Measurements from ENCODE around the gene GSTM2. TPM values are rescaled to one million over a fixed set of nuclear protein-coding genes. Genes with fewer than 3 reads are reported as not detected.
A peak's percentile ranks its signal among the peaks of the same experiment; 100 is the strongest.
"Not testable (repeated sequence)": the region's sequence is repeated elsewhere in the genome, so short reads cannot be mapped to it uniquely, and the experiment has no call there.

GSTM2 gene
- total and polyA plus RNA-seq, 2 donors (not counting 1 experiment from before 2014, with no cell fraction given), result 42.9 to 94.4 TPM

- H3K79me2 ChIP-seq (ENCODE audit: control insufficient read depth, insufficient read depth, low read length); H3K36me3 ChIP-seq (replicated peaks in 1 of 2; ENCODE audit: control extremely low read depth in 1 of 2, control insufficient read depth in 1 of 2, extremely low read depth in 1 of 2, insufficient read depth in 2 of 2, low read length in 1 of 2); H3K9ac ChIP-seq (ENCODE audit: low read length); H3K27ac ChIP-seq (ENCODE audit: low read length in 2 of 2); H3K4me1 ChIP-seq (ENCODE audit: control insufficient read depth in 2 of 2, insufficient read depth in 2 of 2, low read length in 2 of 2); H3K4me3 ChIP-seq (ENCODE audit: control extremely low read depth in 1 of 5, extremely low read depth in 1 of 5, insufficient read depth in 1 of 5, low read depth in 2 of 5, low read length in 4 of 5); H3K4me2 ChIP-seq (replicated peaks; ENCODE audit: low read depth, low read length, poor library complexity, severe bottlenecking); H3K27me3 ChIP-seq (replicated peaks in 1 of 4; ENCODE audit: control extremely low read depth in 1 of 4, control insufficient read depth in 3 of 4, insufficient read depth in 4 of 4, low read length in 3 of 4); H2AFZ ChIP-seq (ENCODE audit: insufficient read depth, low read depth, low read length, poor library complexity, severe bottlenecking); CTCF ChIA-PET; H3K4me1 Mint-ChIP-seq; ATAC-seq (ENCODE audit: low read depth); H3K4me3 Mint-ChIP-seq; H3K9me3 ChIP-seq (ENCODE audit: control extremely low read depth in 1 of 3, control insufficient read depth in 2 of 3, insufficient read depth in 1 of 3, low read length in 2 of 3); POLR2A ChIA-PET; H3K9me3 Mint-ChIP-seq (ENCODE audit: insufficient read depth); DNase-seq; H4K20me1 ChIP-seq (ENCODE audit: control insufficient read depth, insufficient read depth, low read length, poor library complexity, severe bottlenecking); intact Hi-C loops (cut with micrococcal nuclease); H3K27ac Mint-ChIP-seq; H3K27me3 Mint-ChIP-seq: not testable (repeated sequence)
- WGBS (ENCODE audit: insufficient coverage), result no CpG with 5 or more reads among the region's 6 CpGs
These were observed 16.9 kb downstream of the GSTM2 start for GRCh38 chr1:109684777-109685176.

- H3K9ac ChIP-seq (ENCODE audit: low read length); H3K27me3 Mint-ChIP-seq; H4K20me1 ChIP-seq (ENCODE audit: control insufficient read depth, insufficient read depth, low read length, poor library complexity, severe bottlenecking); H3K79me2 ChIP-seq (ENCODE audit: control insufficient read depth, insufficient read depth, low read length); H2AFZ ChIP-seq (ENCODE audit: insufficient read depth, low read depth, low read length, poor library complexity, severe bottlenecking); intact Hi-C loops (cut with micrococcal nuclease); H3K9me3 ChIP-seq (ENCODE audit: control extremely low read depth in 1 of 3, control insufficient read depth in 2 of 3, insufficient read depth in 1 of 3, low read length in 2 of 3); H3K4me3 ChIP-seq (ENCODE audit: control extremely low read depth in 1 of 5, extremely low read depth in 1 of 5, insufficient read depth in 1 of 5, low read depth in 2 of 5, low read length in 4 of 5); H3K4me3 Mint-ChIP-seq; DNase-seq; H3K27ac ChIP-seq (ENCODE audit: low read length in 2 of 2); POLR2A ChIA-PET; ATAC-seq (ENCODE audit: low read depth); H3K27ac Mint-ChIP-seq; CTCF ChIA-PET; H3K4me1 ChIP-seq (ENCODE audit: control insufficient read depth in 2 of 2, insufficient read depth in 2 of 2, low read length in 2 of 2); H3K4me2 ChIP-seq (replicated peaks; ENCODE audit: low read depth, low read length, poor library complexity, severe bottlenecking); H3K36me3 ChIP-seq (replicated peaks in 1 of 2; ENCODE audit: control extremely low read depth in 1 of 2, control insufficient read depth in 1 of 2, extremely low read depth in 1 of 2, insufficient read depth in 2 of 2, low read length in 1 of 2); H3K27me3 ChIP-seq (replicated peaks in 1 of 4; ENCODE audit: control extremely low read depth in 1 of 4, control insufficient read depth in 3 of 4, insufficient read depth in 4 of 4, low read length in 3 of 4); H3K9me3 Mint-ChIP-seq (ENCODE audit: insufficient read depth); H3K4me1 Mint-ChIP-seq: not testable (repeated sequence)
- WGBS (ENCODE audit: insufficient coverage), result no CpG with 5 or more reads among the region's 1 CpG
These were observed 17.5 kb downstream of the GSTM2 start for GRCh38 chr1:109685399-109685798.

GRCh38 chr1:109685890-109686289 is 18.0 kb downstream of the GSTM2 start:
- intact Hi-C loops (cut with micrococcal nuclease), result loop anchor here (2.0 kb wide), 2 partner anchors 43 to 55 kb away; partner anchors contain the start of gene GSTM3
- H3K4me3 Mint-ChIP-seq; H4K20me1 ChIP-seq (ENCODE audit: control insufficient read depth, insufficient read depth, low read length, poor library complexity, severe bottlenecking); H3K9me3 Mint-ChIP-seq (ENCODE audit: insufficient read depth); H3K4me3 ChIP-seq (ENCODE audit: control extremely low read depth in 1 of 5, extremely low read depth in 1 of 5, insufficient read depth in 1 of 5, low read depth in 2 of 5, low read length in 4 of 5); H3K9ac ChIP-seq (ENCODE audit: low read length); H3K4me1 ChIP-seq (ENCODE audit: control insufficient read depth in 2 of 2, insufficient read depth in 2 of 2, low read length in 2 of 2); CTCF ChIA-PET; H3K79me2 ChIP-seq (ENCODE audit: control insufficient read depth, insufficient read depth, low read length); POLR2A ChIA-PET; DNase-seq; H3K36me3 ChIP-seq (replicated peaks in 1 of 2; ENCODE audit: control extremely low read depth in 1 of 2, control insufficient read depth in 1 of 2, extremely low read depth in 1 of 2, insufficient read depth in 2 of 2, low read length in 1 of 2); H3K4me1 Mint-ChIP-seq; H3K9me3 ChIP-seq (ENCODE audit: control extremely low read depth in 1 of 3, control insufficient read depth in 2 of 3, insufficient read depth in 1 of 3, low read length in 2 of 3); H3K27me3 Mint-ChIP-seq; H2AFZ ChIP-seq (ENCODE audit: insufficient read depth, low read depth, low read length, poor library complexity, severe bottlenecking); H3K27ac ChIP-seq (ENCODE audit: low read length in 2 of 2); H3K27me3 ChIP-seq (replicated peaks in 1 of 4; ENCODE audit: control extremely low read depth in 1 of 4, control insufficient read depth in 3 of 4, insufficient read depth in 4 of 4, low read length in 3 of 4); H3K4me2 ChIP-seq (replicated peaks; ENCODE audit: low read depth, low read length, poor library complexity, severe bottlenecking); ATAC-seq (ENCODE audit: low read depth); H3K27ac Mint-ChIP-seq: not testable (repeated sequence)
- no CpG with 5 or more reads among the region's 4 CpGs for WGBS (ENCODE audit: insufficient coverage)

DNA sequence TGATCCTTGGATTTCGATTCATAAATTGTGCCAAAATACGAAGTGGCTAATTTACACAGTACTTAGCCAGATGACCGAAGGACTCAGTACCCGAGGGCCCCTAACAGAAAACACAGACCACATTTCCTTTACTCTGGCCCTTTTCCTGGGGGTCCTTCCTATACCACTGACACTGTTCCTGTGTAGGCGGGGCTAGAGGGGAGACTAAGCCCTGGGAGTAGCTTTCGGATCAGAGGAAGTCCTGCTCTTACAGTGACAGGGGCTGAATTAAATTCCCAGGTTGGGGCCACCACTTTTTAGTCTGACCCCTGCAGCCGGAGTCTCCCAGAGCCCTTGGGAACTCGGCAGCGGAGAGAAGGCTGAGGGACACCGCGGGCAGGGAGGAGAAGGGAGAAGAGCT is 19.3 kb downstream of the GSTM2 start:
- peak overlapping the region; percentile 92 for H3K4me3 Mint-ChIP-seq
- H3K27ac ChIP-seq (ENCODE audit: low read length in 2 of 2), result peak overlapping the region in 1 of 2 donors; percentile 63
- ChIA-PET POLR2A (interaction anchor here (0.6 to 1.9 kb wide), 2 partner anchors 233 to 298 kb away, joined by 3 to 5 read pairs; partner anchors contain the start of gene AHCYL1), CTCF (interaction anchor here (1.0 to 2.1 kb wide), 6 partner anchors 44 to 325 kb away, joined by 3 to 21 read pairs (median 5); partner anchors contain the start of gene GNAI3)
- H3K27ac Mint-ChIP-seq, result peak overlapping the region; percentile 92
- ATAC-seq (ENCODE audit: low read depth); H3K79me2 ChIP-seq (ENCODE audit: control insufficient read depth, insufficient read depth, low read length); H4K20me1 ChIP-seq (ENCODE audit: control insufficient read depth, insufficient read depth, low read length, poor library complexity, severe bottlenecking); H3K4me1 ChIP-seq (ENCODE audit: control insufficient read depth in 2 of 2, insufficient read depth in 2 of 2, low read length in 2 of 2); H3K9me3 ChIP-seq (ENCODE audit: control extremely low read depth in 1 of 3, control insufficient read depth in 2 of 3, insufficient read depth in 1 of 3, low read length in 2 of 3); H3K4me1 Mint-ChIP-seq; H3K9me3 Mint-ChIP-seq (ENCODE audit: insufficient read depth); H3K27me3 ChIP-seq (replicated peaks in 1 of 4; ENCODE audit: control extremely low read depth in 1 of 4, control insufficient read depth in 3 of 4, insufficient read depth in 4 of 4, low read length in 3 of 4); DNase-seq; H3K27me3 Mint-ChIP-seq; H3K36me3 ChIP-seq (replicated peaks in 1 of 2; ENCODE audit: control extremely low read depth in 1 of 2, control insufficient read depth in 1 of 2, extremely low read depth in 1 of 2, insufficient read depth in 2 of 2, low read length in 1 of 2): not testable (repeated sequence)
- intact Hi-C loops (cut with micrococcal nuclease), result loop anchor here (2.0 kb wide), 2 partner anchors 44 to 54 kb away; partner anchors contain the start of gene GSTM3
- peak overlapping the region; percentile 75 for H3K4me2 ChIP-seq (replicated peaks; ENCODE audit: low read depth, low read length, poor library complexity, severe bottlenecking)
- peak overlapping the region; percentile 98 for H2AFZ ChIP-seq (ENCODE audit: insufficient read depth, low read depth, low read length, poor library complexity, severe bottlenecking)
- WGBS (ENCODE audit: insufficient coverage), result 100% methylated on average over 1 of the region's 11 CpGs
- peak overlapping the region; percentile 79 for H3K9ac ChIP-seq (ENCODE audit: low read length)
- peak overlapping the region in 3 of 5 experiments; percentile 56 to 82 (median 64) for H3K4me3 ChIP-seq (ENCODE audit: control extremely low read depth in 1 of 5, extremely low read depth in 1 of 5, insufficient read depth in 1 of 5, low read depth in 2 of 5, low read length in 4 of 5)
